ENCODE measurements around the gene HBB.
"Not testable (repeated sequence)": the region's sequence is repeated elsewhere in the genome, so short reads cannot be mapped to it uniquely, and the experiment has no call there.

HBB gene

GRCh38 chr11:5226732-5227310, at the start of gene HBB:
Gene HBB (minus strand): TSS chr11:5227071. CDS start chr11:5227021, 50 bp downstream.
- no peak for DNase-seq

GRCh38 chr11:5275369-5276110, 48.7 kb upstream of the HBB start:
- DNase-seq: no peak

GRCh38 chr11:5274395-5274794, 47.5 kb upstream of the HBB start:
- no peak for DNase-seq

DNA sequence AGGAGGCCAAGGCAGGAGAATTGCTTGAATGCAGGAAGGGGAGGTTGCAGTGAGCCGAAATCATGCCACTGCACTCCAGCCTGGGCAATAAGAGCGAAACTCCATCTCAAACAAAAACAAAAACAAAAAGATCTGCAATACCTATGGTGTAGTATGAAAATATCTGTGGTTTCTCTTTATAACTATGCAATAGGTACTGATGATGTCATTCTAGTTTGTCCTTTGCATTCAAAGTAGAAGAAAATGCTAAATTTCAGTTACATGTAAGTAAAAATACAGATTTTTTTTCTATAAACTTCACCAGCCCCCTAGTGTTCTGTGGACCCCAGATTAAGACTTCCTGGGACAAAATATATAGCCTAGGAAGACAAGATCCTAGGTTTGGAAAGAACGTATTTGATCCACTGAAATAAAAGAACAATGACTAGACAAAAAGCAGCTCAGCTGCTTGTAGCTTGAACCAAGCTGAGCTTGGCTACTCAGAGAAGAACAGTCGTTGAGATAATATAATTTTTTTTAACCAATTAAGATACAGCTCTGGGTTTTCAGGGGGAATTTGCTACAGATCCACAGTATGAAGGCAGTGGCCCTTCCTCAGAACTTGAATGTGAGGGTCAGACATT, 45.6 kb upstream of the HBB start:
- DNase-seq: no peak

DNA sequence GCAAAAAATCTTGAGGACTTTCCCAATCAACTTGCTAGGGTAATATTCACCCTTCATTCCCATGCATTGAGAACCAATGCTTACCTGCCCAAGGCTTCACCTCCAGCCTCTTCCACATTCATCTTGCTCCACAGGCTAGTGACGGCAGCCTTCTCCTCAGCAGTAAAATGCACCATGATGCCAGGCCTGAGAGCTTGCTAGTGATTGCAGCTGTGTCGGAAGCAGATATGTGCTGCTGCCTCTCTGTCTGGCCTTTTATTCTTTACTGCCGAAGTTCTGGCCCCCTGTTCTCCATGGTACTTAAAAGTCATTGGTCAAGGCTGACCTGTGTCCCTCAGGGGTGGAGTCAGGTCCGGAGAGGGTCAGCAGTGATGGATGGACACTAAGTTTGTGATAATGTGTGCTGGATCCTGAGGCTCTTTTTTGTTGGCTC, 42.9 kb upstream of the HBB start, which contains the start of gene HBE1:
Gene HBE1 (minus strand): TSS at position 231 of the 433 bp plus-strand sequence. CDS start 55 bp downstream, at position 176.
- DNase-seq: no peak

DNA sequence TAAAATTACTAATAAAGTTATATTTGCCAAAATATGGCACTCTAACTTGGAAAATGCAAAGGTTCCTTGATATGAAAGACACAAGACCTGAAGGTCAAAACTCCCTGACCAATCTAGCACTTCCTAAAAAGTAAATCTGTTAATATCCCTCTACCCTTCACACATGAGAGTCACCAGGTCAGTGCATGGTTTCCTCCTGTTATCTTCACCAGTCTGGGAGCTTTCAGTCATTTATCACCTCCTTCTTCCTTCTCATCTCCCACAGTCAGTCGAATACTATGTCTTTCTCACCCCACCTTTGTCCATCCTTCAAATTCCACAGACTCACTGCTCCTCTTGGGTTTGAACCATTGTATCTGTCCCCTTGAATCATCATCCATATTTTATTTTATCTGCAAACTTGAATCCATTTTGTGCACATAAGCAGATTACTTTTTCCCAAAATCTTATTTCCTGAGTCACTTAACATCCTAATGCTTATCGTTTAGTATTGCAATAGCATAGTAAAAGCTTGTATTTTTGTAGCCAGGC, 40.2 kb upstream of the HBB start:
- DNase-seq: no peak

GRCh38 chr11:5266609-5267008, 39.7 kb upstream of the HBB start:
- no peak for DNase-seq

DNA sequence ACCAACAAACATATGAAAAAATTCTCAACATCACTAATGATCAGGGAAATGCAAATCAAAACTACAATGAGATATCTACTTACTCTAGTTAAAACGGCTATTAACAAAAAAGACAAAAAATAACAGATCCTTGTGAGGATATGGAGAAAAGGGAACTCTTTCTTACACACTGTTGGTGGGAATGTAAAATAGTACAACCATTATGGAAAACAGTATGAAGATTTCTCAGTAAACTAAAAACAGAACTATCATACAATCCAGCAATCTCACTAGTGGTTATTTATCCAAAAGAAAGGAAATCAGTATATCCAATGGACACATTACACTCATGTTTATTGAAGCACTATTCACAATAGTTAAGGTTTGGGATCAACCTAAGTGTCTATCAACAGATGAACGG, 39.0 kb upstream of the HBB start:
- DNase-seq: no peak

DNA sequence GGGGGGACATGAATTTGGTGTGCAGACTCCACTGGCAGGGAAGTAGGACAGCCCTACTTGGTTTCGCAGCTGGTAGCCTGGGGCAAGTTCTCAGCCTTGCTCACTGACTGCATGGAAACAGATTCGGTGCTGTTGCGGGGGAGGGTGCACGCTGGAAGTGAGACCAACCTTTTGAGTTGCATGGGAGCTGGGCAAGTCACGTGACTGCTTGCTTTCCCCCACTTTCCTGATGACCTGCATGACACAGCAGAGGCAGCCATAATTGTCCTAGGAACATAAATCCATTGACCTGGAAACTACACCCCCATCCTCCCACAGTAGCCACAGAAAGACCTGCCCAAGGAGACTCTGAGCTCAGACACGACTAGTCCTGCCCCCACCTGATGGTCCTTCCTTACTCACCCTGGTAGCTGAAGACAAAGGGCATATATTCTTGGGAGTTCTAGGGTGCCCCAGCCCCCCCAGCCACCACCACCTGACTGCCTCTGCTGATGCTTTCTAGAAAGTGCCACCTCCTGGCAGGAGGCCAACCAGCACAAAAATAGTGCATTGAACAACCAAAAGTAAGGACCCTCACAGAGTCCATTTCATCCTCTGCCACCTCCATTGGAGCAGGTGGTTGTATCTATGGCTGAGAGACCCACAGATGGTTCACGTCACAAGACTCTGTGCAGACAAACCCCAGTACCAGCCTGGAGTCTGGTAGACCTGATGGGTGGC, 31.8 kb upstream of the HBB start:
- no peak for DNase-seq

- DNase-seq: no peak
Observed at GRCh38 chr11:5257296-5257695, 30.4 kb upstream of the HBB start.

DNA sequence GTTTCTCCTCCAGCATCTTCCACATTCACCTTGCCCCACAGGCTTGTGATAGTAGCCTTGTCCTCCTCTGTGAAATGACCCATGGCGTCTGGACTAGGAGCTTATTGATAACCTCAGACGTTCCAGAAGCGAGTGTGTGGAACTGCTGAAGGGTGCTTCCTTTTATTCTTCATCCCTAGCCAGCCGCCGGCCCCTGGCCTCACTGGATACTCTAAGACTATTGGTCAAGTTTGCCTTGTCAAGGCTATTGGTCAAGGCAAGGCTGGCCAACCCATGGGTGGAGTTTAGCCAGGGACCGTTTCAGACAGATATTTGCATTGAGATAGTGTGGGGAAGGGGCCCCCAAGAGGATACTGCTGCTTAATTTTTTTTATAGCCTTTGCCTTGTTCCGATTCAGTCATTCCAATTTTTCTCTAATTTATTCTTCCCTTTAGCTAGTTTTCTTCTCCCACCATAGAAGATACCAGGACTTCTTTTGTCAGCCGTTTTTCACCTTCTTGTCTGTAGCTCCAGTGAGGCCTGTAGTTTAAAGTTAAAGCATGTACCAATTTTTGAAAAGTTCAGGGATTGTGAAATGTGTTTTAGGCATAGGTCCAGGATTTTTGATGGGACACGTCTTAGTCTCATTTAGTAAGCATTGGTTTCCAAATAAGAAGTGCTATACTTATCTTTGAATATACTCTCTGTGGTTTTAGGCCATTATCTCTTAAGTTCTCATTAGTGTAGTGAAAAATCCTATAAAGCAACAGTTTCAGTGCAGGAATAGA, 28.0 kb upstream of the HBB start, which contains the start of gene HBG2:
Gene HBG2 (minus strand): TSS at position 136 of the 768 bp plus-strand sequence. CDS start 53 bp downstream, at position 83.
- not testable (repeated sequence) for DNase-seq

GRCh38 chr11:5254023-5254422, 27.2 kb upstream of the HBB start:
- DNase-seq: not testable (repeated sequence)

- DNase-seq: not testable (repeated sequence)
Observed at GRCh38 chr11:5253440-5253839, 26.6 kb upstream of the HBB start.

DNA sequence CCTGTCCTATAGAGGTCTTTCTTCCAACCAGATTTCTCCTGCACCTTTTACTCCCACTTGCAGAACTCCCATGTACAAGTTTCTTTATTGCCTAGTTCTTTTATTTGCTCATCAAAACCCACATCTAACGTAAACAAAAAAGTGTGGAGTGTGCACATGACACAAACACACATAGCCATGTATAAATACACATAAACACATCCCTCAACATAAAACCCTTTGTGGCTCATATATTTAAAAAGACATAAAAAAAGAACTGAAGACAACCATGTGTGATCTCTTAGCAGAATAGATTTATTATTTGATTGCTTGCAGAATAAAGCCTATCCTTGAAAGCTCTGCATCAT, 26.0 kb upstream of the HBB start:
- DNase-seq: no peak

DNA sequence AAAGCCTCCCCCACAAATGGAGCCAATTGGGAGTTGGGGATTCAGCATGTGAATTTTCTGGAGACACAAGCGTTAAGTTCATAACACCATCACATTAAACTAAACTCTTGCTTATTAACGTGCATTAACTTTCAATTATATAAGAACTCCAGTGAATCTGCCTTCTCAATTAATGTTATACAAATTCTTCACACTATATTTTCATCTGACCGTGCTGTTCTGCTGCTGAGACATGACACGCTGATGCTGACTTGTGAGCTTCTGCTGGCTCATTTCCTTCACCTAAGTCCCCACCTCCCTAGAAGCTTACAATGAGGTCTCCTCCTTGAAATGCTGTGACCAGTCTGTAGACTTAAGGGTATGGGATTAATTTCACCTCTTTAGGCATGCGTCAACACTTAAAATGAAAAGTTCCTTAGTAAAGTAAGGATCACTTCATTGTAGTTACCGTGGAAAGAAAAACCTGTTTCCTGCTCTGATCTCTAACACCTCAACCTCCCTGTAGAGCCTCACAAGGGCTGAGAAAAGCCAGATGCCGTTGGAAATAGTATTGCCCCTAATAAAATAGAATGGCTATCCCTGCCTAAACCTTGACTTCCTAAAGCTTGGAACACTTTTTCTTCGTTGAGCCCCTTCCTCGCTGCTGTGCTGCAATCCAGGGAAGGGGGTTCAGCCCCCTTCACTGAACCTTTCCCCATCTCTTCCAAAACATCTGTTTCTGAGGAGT, 25.5 kb upstream of the HBB start:
- DNase-seq: no peak

DNA sequence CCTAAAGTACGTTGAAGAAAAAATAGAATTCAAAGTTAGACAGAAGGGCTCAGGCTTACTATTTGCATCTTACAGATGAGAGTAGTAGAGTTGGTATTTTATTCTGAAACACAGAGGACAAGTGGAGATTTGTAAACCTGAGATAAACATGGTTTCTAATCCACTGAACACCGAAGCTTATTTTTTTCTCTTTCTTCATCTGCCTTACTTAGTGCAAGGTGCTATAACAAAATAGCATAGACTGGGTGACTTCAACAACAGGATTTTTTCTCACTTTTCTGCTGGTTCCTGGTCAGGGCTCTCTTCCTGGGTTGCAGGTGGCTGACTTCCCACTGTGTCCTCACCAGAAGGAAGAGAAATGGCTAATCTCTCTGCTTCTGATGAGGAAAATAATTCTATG, 24.9 kb upstream of the HBB start:
- no peak for DNase-seq

GRCh38 chr11:5250543-5251204, 23.8 kb upstream of the HBB start:
- DNase-seq: no peak

DNA sequence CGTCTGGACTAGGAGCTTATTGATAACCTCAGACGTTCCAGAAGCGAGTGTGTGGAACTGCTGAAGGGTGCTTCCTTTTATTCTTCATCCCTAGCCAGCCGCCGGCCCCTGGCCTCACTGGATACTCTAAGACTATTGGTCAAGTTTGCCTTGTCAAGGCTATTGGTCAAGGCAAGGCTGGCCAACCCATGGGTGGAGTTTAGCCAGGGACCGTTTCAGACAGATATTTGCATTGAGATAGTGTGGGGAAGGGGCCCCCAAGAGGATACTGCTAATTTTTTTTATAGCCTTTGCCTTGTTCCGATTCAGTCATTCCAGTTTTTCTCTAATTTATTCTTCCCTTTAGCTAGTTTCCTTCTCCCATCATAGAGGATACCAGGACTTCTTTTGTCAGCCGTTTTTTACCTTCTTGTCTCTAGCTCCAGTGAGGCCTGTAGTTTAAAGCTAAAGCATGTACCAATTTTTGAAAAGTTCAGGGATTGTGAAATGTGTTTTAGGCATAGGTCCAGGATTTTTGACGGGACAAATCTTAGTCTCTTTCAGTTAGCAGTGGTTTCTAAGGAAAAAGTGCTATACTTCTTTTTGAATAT, 23.0 kb upstream of the HBB start, which contains the start of gene HBG1:
Gene HBG1 (minus strand): TSS at position 51 of the 590 bp plus-strand sequence. CDS start 53 bp downstream, outside the sequence.
- DNase-seq: not testable (repeated sequence)

DNA sequence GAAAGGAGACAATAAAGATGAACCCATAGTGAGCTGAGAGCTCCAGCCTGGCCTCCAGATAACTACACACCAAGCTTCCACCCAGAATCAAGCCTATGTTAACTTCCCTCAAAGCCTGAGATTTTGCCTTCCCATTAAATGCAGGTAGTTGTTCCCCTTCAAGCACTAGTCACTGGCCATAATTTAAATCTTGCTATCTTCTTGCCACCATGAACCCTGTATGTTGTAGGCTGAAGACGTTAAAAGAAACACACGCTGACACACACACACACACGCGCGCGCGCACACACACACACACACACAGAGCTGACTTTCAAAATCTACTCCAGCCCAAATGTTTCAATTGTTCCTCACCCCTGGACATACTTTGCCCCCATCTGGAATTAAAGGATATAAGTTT, 21.6 kb upstream of the HBB start:
- DNase-seq: not testable (repeated sequence)

DNA sequence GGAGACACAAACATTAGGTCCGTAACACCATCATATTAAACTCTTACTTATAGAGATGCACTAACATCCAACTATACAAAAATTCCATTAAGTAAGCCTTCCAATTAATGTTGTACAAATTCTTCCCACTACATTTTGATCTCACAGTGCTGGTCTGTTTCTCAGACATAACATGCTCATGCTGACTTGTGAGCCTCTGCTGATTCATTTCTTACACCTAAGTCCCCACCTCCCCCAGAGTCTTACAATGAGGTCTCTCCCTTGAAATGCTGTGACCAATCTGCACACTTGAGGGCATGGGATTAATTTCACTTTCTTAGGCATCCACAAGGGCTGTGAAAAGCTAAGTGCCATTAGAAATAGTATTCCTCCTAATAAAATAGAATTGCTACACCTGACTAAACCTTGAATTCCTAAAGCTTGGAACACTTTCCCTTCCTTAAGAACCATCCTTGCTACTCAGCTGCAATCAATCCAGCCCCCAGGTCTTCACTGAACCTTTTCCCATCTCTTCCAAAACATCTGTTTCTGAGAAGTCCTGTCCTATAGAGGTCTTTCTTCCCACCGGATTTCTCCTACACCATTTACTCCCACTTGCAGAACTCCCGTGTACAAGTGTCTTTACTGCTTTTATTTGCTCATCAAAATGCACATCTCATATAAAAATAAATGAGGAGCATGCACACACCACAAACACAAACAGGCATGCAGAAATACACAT, 20.8 kb upstream of the HBB start:
- DNase-seq: no peak

Measured in activated naive CD4-positive, alpha-beta T cell (primary cell).